ENCODE results near the gene ATP1A3.
"Not testable (repeated sequence)": the region's sequence is repeated elsewhere in the genome, so short reads cannot be mapped to it uniquely, and the experiment has no call there.

Gene ATP1A3

DNA sequence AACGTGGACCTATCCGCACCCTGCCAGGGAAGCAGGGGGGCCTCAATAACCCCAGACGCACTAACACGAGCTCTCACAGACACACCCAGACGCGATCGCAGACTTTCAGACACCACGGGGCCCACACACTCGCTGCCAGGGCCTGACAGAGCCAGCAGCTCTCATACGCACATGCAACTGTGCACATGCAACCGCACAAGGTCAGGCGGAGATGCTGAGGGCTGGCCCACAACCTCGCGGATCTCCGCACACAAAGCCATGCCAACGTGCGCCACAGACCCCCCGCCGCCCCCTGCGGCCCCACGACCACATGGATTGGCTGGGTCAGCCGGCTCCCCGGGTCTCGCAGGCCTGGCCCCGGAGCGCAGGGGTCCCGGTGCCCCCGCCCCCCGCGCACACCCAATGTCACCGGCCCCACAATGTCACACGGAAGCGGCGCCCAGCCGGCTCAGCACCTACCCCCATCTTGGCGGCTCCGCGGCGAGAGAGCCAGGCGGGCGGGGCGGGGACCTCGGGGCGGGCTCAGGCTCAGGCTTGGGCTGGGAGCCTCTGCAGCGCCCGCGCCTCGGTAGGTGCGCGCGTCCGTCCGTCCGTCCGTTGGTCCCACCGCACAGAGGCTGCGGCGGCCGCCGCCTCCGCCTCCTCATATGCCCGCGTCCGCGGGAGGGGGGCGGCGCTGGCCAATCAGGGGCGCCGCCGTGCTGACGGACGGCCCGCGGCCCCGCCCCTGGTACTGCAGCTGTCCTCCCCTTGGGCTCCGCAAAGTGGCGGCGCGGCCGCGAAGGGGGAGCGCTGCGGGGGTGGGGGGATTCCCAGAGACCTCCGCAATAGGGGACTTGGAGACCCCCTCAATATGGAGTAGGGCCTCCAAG is at the start of gene ATP1A3:
TSS of gene ATP1A3 (minus strand) at position 619 of the 872 bp plus-strand sequence. CDS start at position 465, 154 bp downstream.
- Histone ChIP-seq H3K27me3 (ENCODE audit: insufficient read depth, low read length) (peaks cover 48% of the 10 kb centered on the region), H3K27ac (ENCODE audit: low read depth, low read length) (no peak within 1 kb of the TSS), H3K4me3 (ENCODE audit: low read depth, low read length) (peak within 1 kb of the TSS; percentile 62)

DNA sequence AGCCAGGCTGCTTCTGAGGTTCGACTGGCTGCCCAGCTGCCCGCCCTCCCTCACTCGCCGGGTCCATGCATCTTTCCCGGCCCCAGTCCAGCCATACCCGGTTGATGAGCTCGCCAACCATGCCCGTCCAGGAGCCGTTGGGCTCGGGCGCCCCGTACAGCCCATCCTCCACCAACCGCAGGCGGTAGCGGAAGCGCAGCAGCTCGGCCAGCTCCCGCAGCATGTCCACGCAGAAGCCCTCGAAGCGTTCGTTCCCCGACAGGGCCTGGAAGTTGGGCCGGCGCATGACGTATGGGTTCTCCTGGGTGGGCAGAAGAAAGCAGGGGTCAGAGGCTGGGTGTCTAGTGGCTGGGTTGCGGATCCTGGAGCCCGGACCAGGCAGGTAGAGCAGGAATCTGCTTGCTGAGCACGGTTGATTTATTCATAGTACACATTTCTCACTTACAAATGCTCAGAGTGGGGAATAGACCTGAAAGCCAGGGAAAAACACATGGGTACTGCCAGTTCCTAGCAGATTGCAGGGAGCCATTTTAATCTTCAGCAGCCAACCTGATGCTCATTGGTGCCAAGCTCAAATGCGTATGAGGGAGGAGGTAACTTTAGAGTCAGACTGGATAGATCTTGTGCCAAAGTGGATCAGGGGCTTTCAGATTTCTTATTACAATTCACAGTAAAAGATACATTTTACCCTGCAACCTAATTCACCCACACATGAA is 48.6 kb upstream of the ATP1A3 start:
- no peaks in the 10 kb centered on the region for H3K36me3 ChIP-seq (ENCODE audit: insufficient read depth, low read length)
- no peaks in the 10 kb centered on the region for H3K27me3 ChIP-seq (ENCODE audit: insufficient read depth, low read length)
- H2AFZ ChIP-seq (ENCODE audit: low read length, unreplicated experiment) = no peak overlapping the region
- no peaks in the 10 kb centered on the region for H3K4me1 ChIP-seq (ENCODE audit: control insufficient read depth, insufficient read depth, low read length, unreplicated experiment)
- H3K27ac ChIP-seq (ENCODE audit: low read depth, low read length) = no peak overlapping the region
- no peak overlapping the region for H3K4me3 ChIP-seq (ENCODE audit: low read depth, low read length)
- H3K79me2 ChIP-seq (ENCODE audit: control insufficient read depth, insufficient read depth, low read length, unreplicated experiment) = no peaks in the 10 kb centered on the region

More for the DNA sequence above, at the start of gene ATP1A3:
- Histone ChIP-seq H2AFZ (ENCODE audit: low read length, unreplicated experiment) (no peak within 1 kb of the TSS), H3K4me1 (ENCODE audit: control insufficient read depth, insufficient read depth, low read length, unreplicated experiment) (no peaks in the 10 kb centered on the region), H3K36me3 (ENCODE audit: insufficient read depth, low read length) (no peaks in the 10 kb centered on the region), H3K79me2 (ENCODE audit: control insufficient read depth, insufficient read depth, low read length, unreplicated experiment) (no peaks in the 10 kb centered on the region)

DNA sequence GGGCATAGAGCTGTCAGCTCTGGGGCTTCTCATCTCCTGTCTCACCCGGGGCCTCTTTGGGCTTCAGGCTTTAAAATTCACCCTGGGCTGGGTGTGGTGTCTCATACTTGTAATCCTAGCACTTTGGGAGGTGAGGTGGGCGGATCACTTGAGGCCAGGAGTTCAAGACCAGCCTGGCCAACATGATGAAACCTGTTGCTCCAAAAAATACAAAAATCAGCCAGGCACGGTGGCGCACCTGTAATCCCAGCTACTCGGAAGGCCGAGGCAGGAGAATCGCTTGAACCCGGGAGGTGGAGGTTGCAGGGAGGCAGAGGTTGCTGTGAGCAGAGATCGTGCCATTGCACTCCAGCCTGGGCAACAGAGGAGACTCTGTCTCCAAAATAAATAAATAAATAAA is 46.5 kb upstream of the ATP1A3 start:
- not testable (repeated sequence) for H3K4me1 ChIP-seq (ENCODE audit: control insufficient read depth, insufficient read depth, low read length, unreplicated experiment); H3K27ac ChIP-seq (ENCODE audit: low read depth, low read length); H3K4me3 ChIP-seq (ENCODE audit: low read depth, low read length); H2AFZ ChIP-seq (ENCODE audit: low read length, unreplicated experiment); H3K36me3 ChIP-seq (ENCODE audit: insufficient read depth, low read length); H3K79me2 ChIP-seq (ENCODE audit: control insufficient read depth, insufficient read depth, low read length, unreplicated experiment); H3K27me3 ChIP-seq (ENCODE audit: insufficient read depth, low read length)

DNA sequence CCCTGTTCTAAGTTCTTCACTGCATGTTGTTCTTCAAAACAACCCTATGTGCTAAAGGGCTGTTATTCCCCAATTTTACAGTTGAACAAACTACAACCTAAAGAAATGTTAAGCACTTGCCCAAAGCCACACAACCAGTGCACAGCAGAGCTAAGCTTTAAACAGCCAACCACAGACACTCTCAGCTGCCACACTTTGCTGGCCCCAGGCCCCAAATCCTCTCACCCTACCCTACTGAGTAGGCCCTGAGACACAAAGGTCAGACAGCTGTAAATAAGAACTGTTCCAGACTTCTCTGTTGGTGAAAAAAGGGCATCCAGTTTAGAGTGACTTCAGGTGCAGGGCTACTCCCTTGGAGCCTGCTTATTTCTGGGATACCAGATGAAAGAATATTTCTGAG is 46.0 kb upstream of the ATP1A3 start:
- no peaks in the 10 kb centered on the region for H3K27me3 ChIP-seq (ENCODE audit: insufficient read depth, low read length)
- peaks cover 3% of the 10 kb centered on the region for H3K4me1 ChIP-seq (ENCODE audit: control insufficient read depth, insufficient read depth, low read length, unreplicated experiment)
- H3K4me3 ChIP-seq (ENCODE audit: low read depth, low read length) = no peak overlapping the region
- H3K36me3 ChIP-seq (ENCODE audit: insufficient read depth, low read length) = no peaks in the 10 kb centered on the region
- H3K79me2 ChIP-seq (ENCODE audit: control insufficient read depth, insufficient read depth, low read length, unreplicated experiment) = no peaks in the 10 kb centered on the region
- no peak overlapping the region for H3K27ac ChIP-seq (ENCODE audit: low read depth, low read length)
- H2AFZ ChIP-seq (ENCODE audit: low read length, unreplicated experiment) = no peak overlapping the region

DNA sequence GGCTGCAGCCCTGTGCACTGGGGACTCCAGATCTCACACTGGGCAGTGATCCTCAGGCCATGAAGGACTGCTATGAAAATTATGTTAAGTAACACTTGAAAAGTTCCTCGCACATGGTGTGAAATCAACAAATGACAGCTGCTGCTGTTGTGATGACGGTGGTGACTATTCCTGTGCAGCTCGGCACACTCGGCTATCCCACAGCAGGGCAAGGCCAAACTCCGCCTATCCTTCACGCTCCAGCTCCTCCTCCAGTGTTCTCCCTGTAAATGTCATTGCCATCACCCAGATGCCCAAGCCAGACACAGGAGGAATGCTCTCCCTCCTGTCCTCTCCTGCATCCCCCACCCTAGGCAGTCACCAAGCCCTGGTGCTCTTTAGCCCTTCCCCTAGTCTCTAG is 44.6 kb upstream of the ATP1A3 start:
- Histone ChIP-seq H3K4me3 (ENCODE audit: low read depth, low read length) (no peak overlapping the region), H2AFZ (ENCODE audit: low read length, unreplicated experiment) (no peak overlapping the region), H3K4me1 (ENCODE audit: control insufficient read depth, insufficient read depth, low read length, unreplicated experiment) (peaks cover 3% of the 10 kb centered on the region), H3K27me3 (ENCODE audit: insufficient read depth, low read length) (no peaks in the 10 kb centered on the region), H3K79me2 (ENCODE audit: control insufficient read depth, insufficient read depth, low read length, unreplicated experiment) (no peaks in the 10 kb centered on the region), H3K27ac (ENCODE audit: low read depth, low read length) (no peak overlapping the region), H3K36me3 (ENCODE audit: insufficient read depth, low read length) (no peaks in the 10 kb centered on the region)

DNA sequence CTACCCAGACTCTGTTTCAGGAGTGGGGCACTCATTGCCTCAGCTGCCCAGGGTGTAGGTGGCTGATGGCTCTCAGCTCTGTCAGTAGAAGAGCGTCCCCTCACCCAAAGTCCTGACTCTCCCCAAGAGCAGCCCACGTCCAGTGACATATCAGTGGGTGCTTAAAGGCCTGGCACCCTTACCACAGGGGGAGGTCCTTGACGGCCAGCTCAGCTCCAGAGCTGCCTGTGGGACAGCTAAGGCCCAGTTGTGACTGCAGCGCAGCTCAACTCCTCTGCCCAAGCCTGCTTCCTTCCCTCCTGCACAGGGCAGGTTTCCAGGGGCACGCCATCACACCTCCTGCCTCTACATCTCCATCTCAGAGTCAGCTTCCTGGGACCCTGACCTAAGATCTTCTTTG is 43.6 kb upstream of the ATP1A3 start:
- H3K4me1 ChIP-seq (ENCODE audit: control insufficient read depth, insufficient read depth, low read length, unreplicated experiment) = peaks cover 3% of the 10 kb centered on the region
- H2AFZ ChIP-seq (ENCODE audit: low read length, unreplicated experiment) = no peak overlapping the region
- H3K4me3 ChIP-seq (ENCODE audit: low read depth, low read length) = no peak overlapping the region
- H3K79me2 ChIP-seq (ENCODE audit: control insufficient read depth, insufficient read depth, low read length, unreplicated experiment) = no peaks in the 10 kb centered on the region
- no peak overlapping the region for H3K27ac ChIP-seq (ENCODE audit: low read depth, low read length)
- no peaks in the 10 kb centered on the region for H3K36me3 ChIP-seq (ENCODE audit: insufficient read depth, low read length)
- H3K27me3 ChIP-seq (ENCODE audit: insufficient read depth, low read length) = no peaks in the 10 kb centered on the region

DNA sequence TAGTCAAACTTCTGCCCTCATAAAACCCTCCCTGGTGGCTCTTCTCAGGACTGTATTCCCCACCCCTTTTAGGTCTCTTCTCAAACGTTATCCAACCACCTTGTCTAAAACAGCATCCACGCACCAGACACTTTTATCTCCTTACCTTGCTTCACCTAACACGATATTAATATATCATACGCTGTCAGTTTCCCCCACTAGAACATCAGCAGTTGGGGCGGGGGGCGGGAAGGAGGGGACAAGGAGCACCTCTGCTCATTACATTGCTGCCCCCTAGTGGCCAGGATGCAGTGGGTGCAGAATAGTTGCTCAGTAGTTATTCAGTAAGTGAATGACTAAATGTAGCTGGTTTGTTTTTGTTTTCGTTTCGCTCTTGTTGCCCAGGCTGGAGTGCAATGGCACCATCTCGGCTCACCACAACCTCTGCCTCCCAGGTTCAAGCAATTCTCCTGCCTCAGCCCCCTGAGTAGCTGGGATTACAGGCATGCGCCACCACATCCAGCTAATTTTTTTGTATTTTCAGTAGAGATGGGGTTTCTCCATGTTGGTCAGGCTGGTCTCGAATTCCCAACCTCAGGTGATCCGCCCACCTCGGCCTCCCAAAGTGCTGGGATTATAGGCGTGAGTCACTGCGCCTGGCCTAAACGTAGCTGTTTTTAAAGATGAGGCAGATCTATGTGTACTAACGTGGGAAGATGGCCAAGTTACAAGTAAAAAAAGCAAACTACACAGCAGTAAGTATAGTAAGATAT is 40.8 kb upstream of the ATP1A3 start:
- H3K4me3 ChIP-seq (ENCODE audit: low read depth, low read length) = peak overlapping the region; percentile 57
- H3K4me1 ChIP-seq (ENCODE audit: control insufficient read depth, insufficient read depth, low read length, unreplicated experiment); H3K36me3 ChIP-seq (ENCODE audit: insufficient read depth, low read length); H3K27me3 ChIP-seq (ENCODE audit: insufficient read depth, low read length); H2AFZ ChIP-seq (ENCODE audit: low read length, unreplicated experiment); H3K79me2 ChIP-seq (ENCODE audit: control insufficient read depth, insufficient read depth, low read length, unreplicated experiment): not testable (repeated sequence)
- peak overlapping the region; percentile 44; the same call in 1 of the 2 replicates for H3K27ac ChIP-seq (ENCODE audit: low read depth, low read length)

DNA sequence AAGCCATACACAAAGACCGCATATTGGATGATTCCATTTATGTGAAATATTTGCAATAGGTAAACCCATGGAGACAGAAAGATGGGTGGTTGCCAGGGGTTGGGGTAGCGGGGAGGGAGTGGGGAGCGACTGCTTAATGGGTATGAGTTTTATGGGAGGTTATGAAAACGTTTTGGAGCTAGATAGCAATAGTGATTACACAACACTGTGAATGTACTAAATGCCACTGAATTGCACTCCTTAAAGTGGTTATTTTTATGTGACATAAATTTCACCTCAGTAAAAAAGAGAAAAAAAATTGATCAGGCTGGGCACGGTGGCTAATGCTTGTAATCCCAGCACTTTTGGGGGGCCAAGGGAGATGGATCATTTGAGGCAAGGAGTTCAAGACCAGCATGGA is 39.4 kb upstream of the ATP1A3 start:
- H3K27me3 ChIP-seq (ENCODE audit: insufficient read depth, low read length) = no peaks in the 10 kb centered on the region; the same call in 1 of the 2 replicates
- H3K4me3 ChIP-seq (ENCODE audit: low read depth, low read length) = no peak overlapping the region

DNA sequence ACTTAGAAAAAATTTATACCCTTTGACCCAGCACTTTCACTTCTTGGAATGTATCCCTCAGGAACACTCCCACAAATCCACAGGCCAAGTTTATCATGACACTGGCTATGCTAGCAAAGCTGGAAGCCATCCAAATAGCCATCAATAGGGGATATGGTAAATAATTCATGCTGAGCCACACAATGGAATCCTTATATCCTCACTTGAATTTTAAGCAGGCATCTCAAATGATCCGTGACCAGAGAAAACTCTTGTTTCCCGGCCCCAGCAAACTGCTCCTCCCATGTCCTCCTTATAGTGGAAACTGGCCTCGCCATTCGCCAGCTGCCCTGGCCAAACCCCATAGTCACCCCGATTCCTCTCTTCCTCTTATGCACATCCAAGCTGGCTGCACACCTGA is 38.4 kb upstream of the ATP1A3 start:
- H3K36me3 ChIP-seq (ENCODE audit: insufficient read depth, low read length) = no peaks in the 10 kb centered on the region
- no peak overlapping the region for H3K4me3 ChIP-seq (ENCODE audit: low read depth, low read length)
- H3K4me1 ChIP-seq (ENCODE audit: control insufficient read depth, insufficient read depth, low read length, unreplicated experiment) = peaks cover 3% of the 10 kb centered on the region
- no peaks in the 10 kb centered on the region for H3K79me2 ChIP-seq (ENCODE audit: control insufficient read depth, insufficient read depth, low read length, unreplicated experiment)
- no peak overlapping the region for H3K27ac ChIP-seq (ENCODE audit: low read depth, low read length)
- no peak overlapping the region for H2AFZ ChIP-seq (ENCODE audit: low read length, unreplicated experiment)
- H3K27me3 ChIP-seq (ENCODE audit: insufficient read depth, low read length) = no peaks in the 10 kb centered on the region; the same call in 1 of the 2 replicates

More for the DNA sequence above, 39.4 kb upstream of the ATP1A3 start:
- H3K27ac ChIP-seq (ENCODE audit: low read depth, low read length) = no peak overlapping the region
- peaks cover 3% of the 10 kb centered on the region for H3K4me1 ChIP-seq (ENCODE audit: control insufficient read depth, insufficient read depth, low read length, unreplicated experiment)
- H2AFZ ChIP-seq (ENCODE audit: low read length, unreplicated experiment) = no peak overlapping the region
- H3K79me2 ChIP-seq (ENCODE audit: control insufficient read depth, insufficient read depth, low read length, unreplicated experiment) = no peaks in the 10 kb centered on the region
- H3K36me3 ChIP-seq (ENCODE audit: insufficient read depth, low read length) = no peaks in the 10 kb centered on the region

DNA sequence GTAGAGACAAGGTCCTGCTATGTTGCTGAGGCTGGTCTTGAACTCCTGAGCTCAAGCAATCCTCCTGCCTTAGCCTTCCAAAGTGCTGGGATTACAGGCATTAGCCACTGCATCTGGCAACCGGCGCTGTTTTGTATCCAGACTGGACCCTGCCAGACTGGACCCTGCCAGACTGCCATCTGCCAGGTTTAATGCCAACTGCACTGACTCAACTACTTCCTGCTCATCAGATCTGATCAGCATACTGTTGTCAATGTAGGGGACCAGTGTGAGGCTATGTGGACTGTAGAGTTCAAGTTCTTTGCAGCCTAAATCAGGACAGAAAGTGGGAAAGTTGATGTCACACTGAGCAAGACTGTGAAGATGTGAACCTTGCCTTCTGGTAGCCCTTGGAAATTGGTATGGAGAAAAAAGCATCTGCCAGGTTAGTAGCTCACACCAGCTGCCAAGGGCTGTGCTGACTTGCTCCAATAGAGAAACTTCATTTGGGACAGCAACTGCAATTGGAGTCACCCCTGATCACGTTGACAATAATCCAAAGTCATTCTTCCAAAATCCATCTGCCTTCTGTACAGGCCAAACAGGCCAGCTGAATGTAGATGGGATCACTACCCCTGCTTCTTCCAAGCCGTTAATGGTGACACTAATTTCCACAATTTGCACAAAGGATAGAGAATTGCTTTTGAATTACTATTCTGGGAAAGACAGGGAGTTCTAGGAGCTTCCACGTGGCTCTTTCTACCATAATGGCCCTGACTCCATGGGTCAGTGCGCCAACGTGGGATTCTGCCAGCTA is 36.8 kb upstream of the ATP1A3 start:
- Histone ChIP-seq H3K27me3 (ENCODE audit: insufficient read depth, low read length) (no peaks in the 10 kb centered on the region; the same call in 1 of the 2 replicates), H3K27ac (ENCODE audit: low read depth, low read length) (no peak overlapping the region), H3K4me1 (ENCODE audit: control insufficient read depth, insufficient read depth, low read length, unreplicated experiment) (peaks cover 3% of the 10 kb centered on the region), H3K4me3 (ENCODE audit: low read depth, low read length) (no peak overlapping the region), H2AFZ (ENCODE audit: low read length, unreplicated experiment) (no peak overlapping the region), H3K79me2 (ENCODE audit: control insufficient read depth, insufficient read depth, low read length, unreplicated experiment) (no peaks in the 10 kb centered on the region), H3K36me3 (ENCODE audit: insufficient read depth, low read length) (no peaks in the 10 kb centered on the region)

Measured in ACC112 (cell line).